ENCODE data around the gene COL27A1. TPM values are rescaled to one million over a fixed set of nuclear protein-coding genes. Genes with fewer than 3 reads are reported as not detected.

Gene COL27A1
- total RNA-seq, 1 experiment from 2014 or later, result 37.0 TPM

DNA sequence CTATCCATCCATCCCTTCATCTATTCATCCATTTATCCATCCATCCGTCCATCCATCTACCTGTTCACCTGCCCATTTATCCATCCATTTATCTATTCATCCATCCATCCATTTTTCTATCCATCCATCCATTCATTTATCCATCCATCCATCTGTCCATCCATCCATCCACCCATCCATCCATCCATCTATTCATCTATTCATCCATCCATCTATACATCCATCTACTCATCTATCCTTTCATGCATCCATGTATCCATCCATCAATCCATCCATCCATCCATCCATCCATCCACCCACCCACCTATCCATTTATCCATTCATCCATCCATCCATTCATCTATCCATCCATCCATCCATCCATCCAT lies 10.8 kb downstream of the COL27A1 start:
- Histone ChIP-seq H3K9me3 (ENCODE audit: low read depth, low read length, poor library complexity, severe bottlenecking) (no peaks in the 10 kb centered on the region), H3K4me1 (ENCODE audit: insufficient read depth, low read length, poor library complexity, severe bottlenecking) (no peaks in the 10 kb centered on the region), H3K27me3 (replicated peaks; ENCODE audit: insufficient read depth, low read depth, low read length, poor library complexity) (no peaks in the 10 kb centered on the region), H3K36me3 (ENCODE audit: insufficient read depth, low read length, poor library complexity, severe bottlenecking) (no peaks in the 10 kb centered on the region), H3K4me3 (ENCODE audit: low read depth, low read length, poor library complexity, severe bottlenecking) (no peak overlapping the region), H3K27ac (ENCODE audit: low read depth, low read length, poor library complexity, severe bottlenecking) (no peak overlapping the region)
- intact Hi-C loops (cut with micrococcal nuclease; ENCODE audit: unreplicated experiment), result no loop called here
- TF ChIP-seq, protein P1, sequence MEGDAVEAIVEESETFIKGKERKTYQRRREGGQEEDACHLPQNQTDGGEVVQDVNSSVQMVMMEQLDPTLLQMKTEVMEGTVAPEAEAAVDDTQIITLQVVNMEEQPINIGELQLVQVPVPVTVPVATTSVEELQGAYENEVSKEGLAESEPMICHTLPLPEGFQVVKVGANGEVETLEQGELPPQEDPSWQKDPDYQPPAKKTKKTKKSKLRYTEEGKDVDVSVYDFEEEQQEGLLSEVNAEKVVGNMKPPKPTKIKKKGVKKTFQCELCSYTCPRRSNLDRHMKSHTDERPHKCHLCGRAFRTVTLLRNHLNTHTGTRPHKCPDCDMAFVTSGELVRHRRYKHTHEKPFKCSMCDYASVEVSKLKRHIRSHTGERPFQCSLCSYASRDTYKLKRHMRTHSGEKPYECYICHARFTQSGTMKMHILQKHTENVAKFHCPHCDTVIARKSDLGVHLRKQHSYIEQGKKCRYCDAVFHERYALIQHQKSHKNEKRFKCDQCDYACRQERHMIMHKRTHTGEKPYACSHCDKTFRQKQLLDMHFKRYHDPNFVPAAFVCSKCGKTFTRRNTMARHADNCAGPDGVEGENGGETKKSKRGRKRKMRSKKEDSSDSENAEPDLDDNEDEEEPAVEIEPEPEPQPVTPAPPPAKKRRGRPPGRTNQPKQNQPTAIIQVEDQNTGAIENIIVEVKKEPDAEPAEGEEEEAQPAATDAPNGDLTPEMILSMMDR (conservative IDR thresholded peaks at IDR 0.05; ENCODE audit: low read depth, low read length), result no peak
- TF ChIP-seq EZH2 (IDR thresholded peaks at IDR 0.05; ENCODE audit: borderline replicate concordance, low read depth, low read length, poor library complexity, severe bottlenecking), result no peak
- DNase-seq (ENCODE audit: low spot score), result no peak
- CTCF ChIA-PET, result no interaction called here
- POLR2A ChIA-PET (ENCODE audit: low non-redundant PET), result no interaction called here
- no TSS peak for BruUV-seq (replicated peaks)

DNA sequence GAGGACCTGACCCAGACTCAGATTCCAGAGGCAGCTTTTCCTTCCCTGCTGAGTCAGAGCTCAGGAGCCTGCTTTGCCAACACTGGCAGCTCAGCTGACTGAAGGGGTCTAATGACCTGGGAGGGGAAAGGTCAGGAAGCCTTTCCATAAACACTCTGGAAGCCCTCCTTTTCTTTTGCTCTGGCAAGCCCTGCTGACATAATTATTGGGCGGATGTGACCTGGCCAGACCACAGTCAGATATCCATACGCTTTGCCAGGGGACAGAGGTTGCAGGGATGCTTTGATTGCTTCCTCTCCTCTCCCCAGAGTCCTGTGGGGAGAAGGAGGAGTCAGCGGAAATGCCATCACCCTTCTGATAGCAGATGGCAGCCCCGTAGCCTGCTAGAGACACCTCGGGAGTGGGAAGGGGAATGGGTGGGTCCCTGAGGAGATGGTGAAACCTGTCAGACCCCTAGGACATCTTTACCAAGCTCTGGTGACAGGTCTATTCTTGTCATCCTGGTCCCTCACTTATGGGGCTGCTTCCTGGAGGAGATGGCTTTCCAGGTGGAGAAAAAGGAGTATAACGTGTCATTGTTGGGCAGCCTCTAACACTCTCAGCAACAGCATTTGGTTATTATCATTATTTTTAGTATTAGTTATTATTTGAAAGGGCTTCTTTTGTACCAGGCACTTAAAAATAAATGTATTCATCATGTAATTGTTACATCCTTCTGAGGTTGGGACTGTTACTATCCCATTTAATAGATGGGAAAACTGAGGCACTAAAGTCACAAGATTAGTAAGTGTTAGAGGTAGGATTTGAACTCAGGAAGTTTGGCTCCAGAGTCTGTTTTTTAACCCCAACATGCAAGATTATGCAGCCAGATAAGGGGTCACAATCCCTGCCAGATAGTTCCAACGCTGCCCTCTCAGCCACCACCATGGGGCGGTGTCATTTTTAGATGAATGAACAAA lies 11.6 kb downstream of the COL27A1 start:
- Histone ChIP-seq H3K36me3 (ENCODE audit: insufficient read depth, low read length, poor library complexity, severe bottlenecking) (no peaks in the 10 kb centered on the region), H3K27me3 (replicated peaks; ENCODE audit: insufficient read depth, low read depth, low read length, poor library complexity) (no peaks in the 10 kb centered on the region), H3K27ac (ENCODE audit: low read depth, low read length, poor library complexity, severe bottlenecking) (no peak overlapping the region), H3K9me3 (ENCODE audit: low read depth, low read length, poor library complexity, severe bottlenecking) (no peaks in the 10 kb centered on the region), H3K4me1 (ENCODE audit: insufficient read depth, low read length, poor library complexity, severe bottlenecking) (no peaks in the 10 kb centered on the region), H3K4me3 (ENCODE audit: low read depth, low read length, poor library complexity, severe bottlenecking) (no peak overlapping the region)
- no peak for DNase-seq (ENCODE audit: low spot score)
- TF ChIP-seq EZH2 (IDR thresholded peaks at IDR 0.05; ENCODE audit: borderline replicate concordance, low read depth, low read length, poor library complexity, severe bottlenecking), result no peak
- TF ChIP-seq, protein P1 (conservative IDR thresholded peaks at IDR 0.05; ENCODE audit: low read depth, low read length), result no peak
- ChIA-PET CTCF (no interaction called here), POLR2A (ENCODE audit: low non-redundant PET) (no interaction called here)
- no TSS peak for BruUV-seq (replicated peaks)
- intact Hi-C loops (cut with micrococcal nuclease; ENCODE audit: unreplicated experiment), result no loop called here

DNA sequence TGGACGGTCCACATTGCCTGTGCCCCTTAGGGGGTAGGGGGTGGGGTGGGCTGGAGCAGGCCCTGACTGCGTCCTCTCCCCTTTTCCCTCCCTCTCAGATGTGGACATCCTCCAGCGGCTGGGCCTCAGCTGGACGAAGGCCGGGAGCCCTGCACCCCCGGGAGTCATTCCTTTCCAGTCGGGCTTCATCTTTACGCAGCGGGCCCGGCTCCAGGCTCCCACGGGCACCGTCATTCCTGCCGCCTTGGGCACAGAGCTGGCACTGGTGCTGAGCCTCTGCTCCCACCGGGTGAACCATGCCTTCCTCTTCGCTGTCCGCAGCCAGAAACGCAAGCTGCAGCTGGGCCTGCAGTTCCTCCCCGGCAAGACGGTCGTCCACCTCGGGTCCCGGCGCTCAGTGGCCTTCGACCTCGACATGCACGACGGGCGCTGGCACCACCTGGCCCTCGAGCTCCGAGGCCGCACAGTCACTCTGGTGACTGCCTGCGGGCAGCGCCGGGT lies 12.3 kb downstream of the COL27A1 start:
- CTCF ChIA-PET, result no interaction called here

More for the DNA sequence above, 12.3 kb downstream of the COL27A1 start:
- POLR2A ChIA-PET (ENCODE audit: low non-redundant PET), result no interaction called here
- H3K4me1 ChIP-seq (ENCODE audit: insufficient read depth, low read length, poor library complexity, severe bottlenecking), result no peaks in the 10 kb centered on the region
- no TSS peak for BruUV-seq (replicated peaks)
- H3K9me3 ChIP-seq (ENCODE audit: low read depth, low read length, poor library complexity, severe bottlenecking), result no peaks in the 10 kb centered on the region
- H3K36me3 ChIP-seq (ENCODE audit: insufficient read depth, low read length, poor library complexity, severe bottlenecking), result no peaks in the 10 kb centered on the region
- no peaks in the 10 kb centered on the region for H3K27me3 ChIP-seq (replicated peaks; ENCODE audit: insufficient read depth, low read depth, low read length, poor library complexity)
- DNase-seq (ENCODE audit: low spot score), result no peak
- TF ChIP-seq, protein P1 (conservative IDR thresholded peaks at IDR 0.05; ENCODE audit: low read depth, low read length), result no peak
- no peak for TF ChIP-seq EZH2 (IDR thresholded peaks at IDR 0.05; ENCODE audit: borderline replicate concordance, low read depth, low read length, poor library complexity, severe bottlenecking)
- no peak overlapping the region for H3K27ac ChIP-seq (ENCODE audit: low read depth, low read length, poor library complexity, severe bottlenecking)
- no peak overlapping the region for H3K4me3 ChIP-seq (ENCODE audit: low read depth, low read length, poor library complexity, severe bottlenecking)
- intact Hi-C loops (cut with micrococcal nuclease; ENCODE audit: unreplicated experiment), result no loop called here

Measured in A673 (cell line).